ENCODE data around the gene SH2D1A. TPM values are rescaled to one million over a fixed set of nuclear protein-coding genes. Genes with fewer than 3 reads are reported as not detected.

The SH2D1A gene
- total RNA-seq, 1 donor from 2014 or later: 0.21 TPM

- Mint-ChIP-seq H3K27me3 (ENCODE audit: unreplicated experiment) (peaks cover 14% of the 10 kb centered on the region), H3K4me3 (ENCODE audit: unreplicated experiment) (no peak overlapping the region), H3K4me1 (ENCODE audit: unreplicated experiment) (no peaks in the 10 kb centered on the region), H3K36me3 (ENCODE audit: unreplicated experiment) (no peaks in the 10 kb centered on the region), H3K27ac (ENCODE audit: unreplicated experiment) (no peak overlapping the region), H3K9me3 (ENCODE audit: unreplicated experiment) (no peaks in the 10 kb centered on the region)
- no peak for TF ChIP-seq CTCF (IDR thresholded peaks at IDR 0.05)
- DNase-seq (ENCODE audit: extremely low spot score, unreplicated experiment): no peak
Observed at GRCh38 chrX:124392794-124393193, 46.4 kb downstream of the SH2D1A start.

DNA sequence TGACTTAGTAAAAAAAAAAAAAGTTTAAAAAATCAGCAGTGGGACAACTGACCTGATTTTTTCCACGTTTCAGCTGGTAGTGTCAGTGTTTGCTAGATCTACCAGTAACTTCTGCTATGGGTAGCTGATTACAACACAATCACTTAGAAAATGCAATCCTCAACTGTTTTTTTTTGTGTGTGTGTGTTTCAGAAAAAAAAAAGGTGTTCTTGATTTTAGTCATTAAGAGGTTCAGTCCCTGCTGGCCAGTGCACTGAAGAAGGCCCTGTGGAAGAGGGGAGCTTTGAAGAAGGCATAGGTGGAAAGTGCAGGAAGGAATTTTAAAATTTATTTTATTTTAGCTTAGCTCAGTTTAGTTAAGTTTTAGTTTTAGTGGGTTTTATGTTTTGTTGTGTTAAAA, 46.9 kb downstream of the SH2D1A start:
- no peaks in the 10 kb centered on the region for H3K4me1 Mint-ChIP-seq (ENCODE audit: unreplicated experiment)
- H3K36me3 Mint-ChIP-seq (ENCODE audit: unreplicated experiment): no peaks in the 10 kb centered on the region
- no peaks in the 10 kb centered on the region for H3K9me3 Mint-ChIP-seq (ENCODE audit: unreplicated experiment)
- no peak for DNase-seq (ENCODE audit: extremely low spot score, unreplicated experiment)
- H3K27ac Mint-ChIP-seq (ENCODE audit: unreplicated experiment): no peak overlapping the region
- TF ChIP-seq CTCF (IDR thresholded peaks at IDR 0.05): no peak
- H3K27me3 Mint-ChIP-seq (ENCODE audit: unreplicated experiment): peaks cover 11% of the 10 kb centered on the region
- H3K4me3 Mint-ChIP-seq (ENCODE audit: unreplicated experiment): no peak overlapping the region

GRCh38 chrX:124393659-124394058, 47.3 kb downstream of the SH2D1A start:
- Mint-ChIP-seq H3K36me3 (ENCODE audit: unreplicated experiment) (no peaks in the 10 kb centered on the region), H3K4me1 (ENCODE audit: unreplicated experiment) (no peaks in the 10 kb centered on the region), H3K27me3 (ENCODE audit: unreplicated experiment) (peaks cover 9% of the 10 kb centered on the region), H3K27ac (ENCODE audit: unreplicated experiment) (no peak overlapping the region), H3K4me3 (ENCODE audit: unreplicated experiment) (no peak overlapping the region), H3K9me3 (ENCODE audit: unreplicated experiment) (no peaks in the 10 kb centered on the region)
- no peak for TF ChIP-seq CTCF (IDR thresholded peaks at IDR 0.05)
- no peak for DNase-seq (ENCODE audit: extremely low spot score, unreplicated experiment)

DNA sequence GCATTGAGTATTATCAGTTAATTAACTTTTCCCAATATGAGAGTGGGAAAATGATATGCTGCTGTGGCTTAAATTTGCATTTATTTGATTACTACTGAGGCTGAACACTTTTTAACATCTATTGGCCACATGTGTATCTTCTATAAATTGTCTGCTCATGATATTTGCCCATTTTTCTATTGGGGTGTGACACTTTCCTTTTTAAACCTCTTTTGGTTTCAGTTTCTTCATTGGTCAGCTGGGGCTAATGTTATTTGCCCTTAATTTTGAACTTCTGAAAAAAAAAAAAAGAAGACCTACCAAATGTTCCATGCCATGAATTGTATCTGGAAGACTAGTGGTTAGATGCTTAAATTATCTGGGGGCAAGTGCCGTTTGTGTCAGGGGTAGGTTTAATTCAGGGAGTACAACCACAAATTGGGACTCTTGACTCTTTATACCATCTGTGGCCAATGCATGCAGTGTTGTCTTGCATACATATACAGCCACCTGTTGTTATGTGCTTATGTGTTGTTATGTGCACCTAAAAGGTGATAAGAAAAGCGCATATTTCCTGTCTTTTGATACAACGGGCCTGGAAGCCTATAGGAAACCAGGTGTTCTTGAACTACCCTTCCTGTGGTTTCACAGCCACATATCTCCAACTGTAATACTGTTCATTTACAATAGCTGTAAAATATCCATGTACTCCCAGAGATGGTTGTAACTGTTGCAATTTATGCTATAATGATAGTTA, 49.0 kb downstream of the SH2D1A start:
- no peaks in the 10 kb centered on the region for H3K9me3 Mint-ChIP-seq (ENCODE audit: unreplicated experiment)
- no peak for DNase-seq (ENCODE audit: extremely low spot score, unreplicated experiment)

GRCh38 chrX:124401696-124402095, 55.3 kb downstream of the SH2D1A start:
- no peaks in the 10 kb centered on the region for H3K27me3 Mint-ChIP-seq (ENCODE audit: unreplicated experiment)
- no peak overlapping the region for H3K4me3 Mint-ChIP-seq (ENCODE audit: unreplicated experiment)
- no peak for TF ChIP-seq CTCF (IDR thresholded peaks at IDR 0.05)
- H3K36me3 Mint-ChIP-seq (ENCODE audit: unreplicated experiment): peaks cover 2% of the 10 kb centered on the region
- H3K4me1 Mint-ChIP-seq (ENCODE audit: unreplicated experiment): peaks cover 11% of the 10 kb centered on the region
- no peaks in the 10 kb centered on the region for H3K9me3 Mint-ChIP-seq (ENCODE audit: unreplicated experiment)
- no peak overlapping the region for H3K27ac Mint-ChIP-seq (ENCODE audit: unreplicated experiment)
- DNase-seq (ENCODE audit: extremely low spot score, unreplicated experiment): no peak

More for the DNA sequence above, 49.0 kb downstream of the SH2D1A start:
- Mint-ChIP-seq H3K27me3 (ENCODE audit: unreplicated experiment) (peaks cover 9% of the 10 kb centered on the region), H3K4me3 (ENCODE audit: unreplicated experiment) (no peak overlapping the region), H3K27ac (ENCODE audit: unreplicated experiment) (no peak overlapping the region), H3K36me3 (ENCODE audit: unreplicated experiment) (no peaks in the 10 kb centered on the region), H3K4me1 (ENCODE audit: unreplicated experiment) (no peaks in the 10 kb centered on the region)
- no peak for TF ChIP-seq CTCF (IDR thresholded peaks at IDR 0.05)

All from osteocyte (in vitro differentiated cells).